Measurements from ENCODE around the gene GHR.

DNA sequence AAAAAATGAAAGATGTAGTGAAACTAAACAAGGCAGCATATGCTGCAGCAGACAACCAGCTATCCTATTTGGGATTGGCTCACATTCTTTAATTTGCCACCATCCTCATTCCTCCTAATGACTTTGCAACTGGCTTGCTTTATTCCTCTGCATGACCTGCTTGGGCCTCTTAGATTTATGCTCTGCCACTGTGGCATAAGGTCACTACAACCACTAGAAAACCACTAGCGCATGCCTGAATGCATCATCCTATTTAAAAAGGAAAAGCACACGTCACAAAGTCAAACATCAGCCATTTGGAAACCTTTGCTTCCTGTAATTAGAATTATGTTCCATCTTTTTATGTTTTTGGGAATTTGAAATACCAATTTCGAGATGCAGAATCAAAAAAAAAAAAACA, 292.5 kb downstream of the GHR start:
- TF ChIP-seq EGR1 (IDR thresholded peaks at IDR 0.05), result no peak
- no peak for TF ChIP-seq EP300 (IDR thresholded peaks at IDR 0.05; ENCODE audit: borderline replicate concordance)
- TF ChIP-seq CEBPB (IDR thresholded peaks at IDR 0.05), result no peak
- TF ChIP-seq, protein P1, sequence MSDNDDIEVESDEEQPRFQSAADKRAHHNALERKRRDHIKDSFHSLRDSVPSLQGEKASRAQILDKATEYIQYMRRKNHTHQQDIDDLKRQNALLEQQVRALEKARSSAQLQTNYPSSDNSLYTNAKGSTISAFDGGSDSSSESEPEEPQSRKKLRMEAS (IDR thresholded peaks at IDR 0.05), result no peak
- no peak for TF ChIP-seq TAF1 (IDR thresholded peaks at IDR 0.05; ENCODE audit: low read depth)
- TF ChIP-seq, protein P2, sequence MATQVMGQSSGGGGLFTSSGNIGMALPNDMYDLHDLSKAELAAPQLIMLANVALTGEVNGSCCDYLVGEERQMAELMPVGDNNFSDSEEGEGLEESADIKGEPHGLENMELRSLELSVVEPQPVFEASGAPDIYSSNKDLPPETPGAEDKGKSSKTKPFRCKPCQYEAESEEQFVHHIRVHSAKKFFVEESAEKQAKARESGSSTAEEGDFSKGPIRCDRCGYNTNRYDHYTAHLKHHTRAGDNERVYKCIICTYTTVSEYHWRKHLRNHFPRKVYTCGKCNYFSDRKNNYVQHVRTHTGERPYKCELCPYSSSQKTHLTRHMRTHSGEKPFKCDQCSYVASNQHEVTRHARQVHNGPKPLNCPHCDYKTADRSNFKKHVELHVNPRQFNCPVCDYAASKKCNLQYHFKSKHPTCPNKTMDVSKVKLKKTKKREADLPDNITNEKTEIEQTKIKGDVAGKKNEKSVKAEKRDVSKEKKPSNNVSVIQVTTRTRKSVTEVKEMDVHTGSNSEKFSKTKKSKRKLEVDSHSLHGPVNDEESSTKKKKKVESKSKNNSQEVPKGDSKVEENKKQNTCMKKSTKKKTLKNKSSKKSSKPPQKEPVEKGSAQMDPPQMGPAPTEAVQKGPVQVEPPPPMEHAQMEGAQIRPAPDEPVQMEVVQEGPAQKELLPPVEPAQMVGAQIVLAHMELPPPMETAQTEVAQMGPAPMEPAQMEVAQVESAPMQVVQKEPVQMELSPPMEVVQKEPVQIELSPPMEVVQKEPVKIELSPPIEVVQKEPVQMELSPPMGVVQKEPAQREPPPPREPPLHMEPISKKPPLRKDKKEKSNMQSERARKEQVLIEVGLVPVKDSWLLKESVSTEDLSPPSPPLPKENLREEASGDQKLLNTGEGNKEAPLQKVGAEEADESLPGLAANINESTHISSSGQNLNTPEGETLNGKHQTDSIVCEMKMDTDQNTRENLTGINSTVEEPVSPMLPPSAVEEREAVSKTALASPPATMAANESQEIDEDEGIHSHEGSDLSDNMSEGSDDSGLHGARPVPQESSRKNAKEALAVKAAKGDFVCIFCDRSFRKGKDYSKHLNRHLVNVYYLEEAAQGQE (IDR thresholded peaks at IDR 0.05; ENCODE audit: low read depth), result no peak
- TF ChIP-seq YY1 (IDR thresholded peaks at IDR 0.05; ENCODE audit: low read depth), result no peak
- TF ChIP-seq RAD21 (IDR thresholded peaks at IDR 0.05; ENCODE audit: low read depth), result no peak
